Immature natural killer cell (primary cell): Measurements from ENCODE around the gene OR2M3. TPM values are rescaled to one million over a fixed set of nuclear protein-coding genes. Genes with fewer than 3 reads are reported as not detected.

ENCODE experiments used
- DNase-seq, 3 donors: peaks; one replicate each; pipeline ENCODE4 v3.0.0; 2022; ENCODE audit warnings: mixed read lengths in 1 of 3
- H3K27ac Mint-ChIP-seq, 6 donors: one replicate each; pipeline ENCODE4 v1.8.0; 2020; ENCODE audit warnings: mixed read lengths in 6 of 6, mild to moderate bottlenecking in 5 of 6, inconsistent platforms in 4 of 6, moderate library complexity in 3 of 6
- H3K27me3 Mint-ChIP-seq, 3 donors: one replicate each; pipeline ENCODE4 v1.8.0; 2020 to 2021; ENCODE audit warnings: low read depth in 3 of 3, mild to moderate bottlenecking in 3 of 3, mixed read lengths in 3 of 3, moderate library complexity in 3 of 3, inconsistent platforms in 1 of 3
- H3K36me3 Mint-ChIP-seq, 3 donors: one replicate each; pipeline ENCODE4 v1.8.0; 2020; ENCODE audit warnings: mixed read lengths in 3 of 3, inconsistent platforms in 2 of 3, mild to moderate bottlenecking in 2 of 3
- H3K4me1 Mint-ChIP-seq, 2 donors: one replicate each; pipeline ENCODE4 v1.8.0; 2020; ENCODE audit warnings: inconsistent platforms in 2 of 2, mild to moderate bottlenecking in 2 of 2, mixed read lengths in 2 of 2, moderate library complexity in 1 of 2
- H3K4me3 Mint-ChIP-seq, 5 donors: one replicate each; pipeline ENCODE4 v1.8.0; 2020; ENCODE audit warnings: mild to moderate bottlenecking in 5 of 5, mixed read lengths in 5 of 5, inconsistent platforms in 3 of 5, moderate library complexity in 3 of 5
- H3K9me3 Mint-ChIP-seq, 6 donors: one replicate each; pipeline ENCODE4 v1.8.0; 2020; ENCODE audit warnings: mild to moderate bottlenecking in 6 of 6, mixed read lengths in 6 of 6, inconsistent platforms in 4 of 6, moderate library complexity in 3 of 6
- polyA plus RNA-seq, 3 donors: library from polyadenylated mRNA; unstranded; fragments of 300-500 nt; fragmentation: Illumina TruSeq; gene quantifications; one replicate each; pipeline ENCODE4 v1.2.3, GENCODE V29; 2021

Gene OR2M3, protein sequence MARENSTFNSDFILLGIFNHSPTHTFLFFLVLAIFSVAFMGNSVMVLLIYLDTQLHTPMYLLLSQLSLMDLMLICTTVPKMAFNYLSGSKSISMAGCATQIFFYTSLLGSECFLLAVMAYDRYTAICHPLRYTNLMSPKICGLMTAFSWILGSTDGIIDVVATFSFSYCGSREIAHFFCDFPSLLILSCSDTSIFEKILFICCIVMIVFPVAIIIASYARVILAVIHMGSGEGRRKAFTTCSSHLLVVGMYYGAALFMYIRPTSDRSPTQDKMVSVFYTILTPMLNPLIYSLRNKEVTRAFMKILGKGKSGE
- polyA plus RNA-seq: not detected

DNA sequence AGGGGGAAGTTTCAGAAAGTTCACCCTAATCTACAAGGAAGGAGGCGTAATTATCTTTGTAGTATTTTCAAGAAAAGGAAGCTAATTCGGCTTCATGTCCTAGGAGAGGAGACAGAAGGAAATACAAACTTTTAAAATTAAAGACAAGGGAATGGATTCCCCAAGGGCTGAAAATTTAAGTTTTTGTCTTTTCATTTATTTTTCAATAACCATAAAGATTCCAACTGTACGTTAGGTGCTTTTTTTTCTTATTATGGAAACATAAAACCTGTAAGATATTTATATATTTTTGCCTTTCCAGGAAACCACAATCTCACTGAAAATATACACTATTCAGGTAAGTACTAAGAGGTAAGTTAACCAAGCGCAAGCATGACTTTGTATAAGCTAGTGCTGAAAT lies at the start of gene OR2M3:
Gene OR2M3, plus strand, starts transcription at position 301 of the 400 bp plus-strand sequence. CDS start 5,803 bp downstream, outside the sequence.
- Mint-ChIP-seq H3K4me1 (no peaks in the 10 kb centered on the region), H3K9me3 (peaks cover 2 to 9% (median 7%) of the 10 kb centered on the region in 6 donors), H3K27ac (no peak within 1 kb of the TSS), H3K27me3 (no peaks in the 10 kb centered on the region), H3K4me3 (no peak within 1 kb of the TSS), H3K36me3 (no peaks in the 10 kb centered on the region)
- DNase-seq: no peak

- Mint-ChIP-seq H3K4me1 (no peaks in the 10 kb centered on the region), H3K27me3 (peaks cover 0 to 1% (median 0%) of the 10 kb centered on the region in 3 donors), H3K36me3 (no peaks in the 10 kb centered on the region), H3K4me3 (no peak overlapping the region), H3K27ac (no peak overlapping the region), H3K9me3 (peaks cover 2 to 32% (median 12%) of the 10 kb centered on the region in 6 donors)
- DNase-seq: no peak
Measured at GRCh38 chr1:248152056-248152827, 44.8 kb upstream of the OR2M3 start.

DNA sequence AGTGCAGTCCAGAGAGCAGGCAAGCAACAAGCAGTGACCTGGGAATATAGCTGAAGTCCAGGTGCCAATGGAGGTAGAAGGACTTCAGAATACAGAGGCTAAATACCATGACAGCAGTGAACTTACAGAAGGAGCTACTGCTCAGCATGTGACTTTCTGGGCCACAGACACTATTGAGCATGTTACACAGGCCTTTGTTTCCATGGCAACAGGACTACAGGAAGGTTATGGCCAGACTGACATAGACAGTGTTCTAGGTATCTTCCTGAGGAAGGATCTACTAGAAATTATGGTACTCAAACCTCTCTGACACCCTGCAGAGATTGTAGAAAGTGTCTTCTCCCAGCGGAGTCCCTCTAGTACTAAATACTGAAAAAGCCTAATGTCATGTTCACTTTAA lies 41.1 kb upstream of the OR2M3 start:
- H3K36me3 Mint-ChIP-seq: no peaks in the 10 kb centered on the region

DNA sequence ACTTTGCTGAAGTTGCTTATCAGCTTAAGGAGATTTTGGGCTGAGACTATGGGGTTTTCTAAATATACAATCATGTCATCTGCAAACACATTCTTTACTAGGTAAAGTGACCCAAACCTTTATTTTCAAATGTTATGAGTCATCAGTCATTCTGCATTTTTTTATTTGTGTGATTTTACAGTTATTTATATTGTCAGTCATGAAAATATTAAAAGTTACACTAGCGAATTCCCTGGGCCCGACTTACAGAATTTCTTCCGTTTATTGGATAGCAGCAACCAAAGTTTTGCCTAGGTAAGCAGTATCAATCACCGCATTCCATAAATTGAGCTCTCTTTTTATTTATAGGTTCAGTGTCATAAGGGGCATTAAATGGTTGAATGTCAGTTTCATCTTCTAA lies 38.3 kb upstream of the OR2M3 start:
- Mint-ChIP-seq H3K4me1 (no peaks in the 10 kb centered on the region), H3K27ac (no peak overlapping the region), H3K9me3 (peaks cover 0 to 14% (median 4%) of the 10 kb centered on the region in 6 donors), H3K36me3 (no peaks in the 10 kb centered on the region), H3K27me3 (peaks cover 0 to 1% (median 0%) of the 10 kb centered on the region in 3 donors), H3K4me3 (no peak overlapping the region)
- DNase-seq: no peak

More for the DNA sequence above, 41.1 kb upstream of the OR2M3 start:
- H3K4me1 Mint-ChIP-seq: no peaks in the 10 kb centered on the region
- no peak overlapping the region for H3K4me3 Mint-ChIP-seq
- H3K27ac Mint-ChIP-seq: no peak overlapping the region
- no peak for DNase-seq
- H3K27me3 Mint-ChIP-seq: no peaks in the 10 kb centered on the region
- peaks cover 0 to 16% (median 4%) of the 10 kb centered on the region in 6 donors for H3K9me3 Mint-ChIP-seq

- peaks cover 0 to 13% (median 4%) of the 10 kb centered on the region in 6 donors for H3K9me3 Mint-ChIP-seq
- H3K36me3 Mint-ChIP-seq: no peaks in the 10 kb centered on the region
- peaks cover 0 to 1% (median 0%) of the 10 kb centered on the region in 3 donors for H3K27me3 Mint-ChIP-seq
- H3K4me3 Mint-ChIP-seq: no peak overlapping the region
- no peak for DNase-seq
- no peaks in the 10 kb centered on the region for H3K4me1 Mint-ChIP-seq
- no peak overlapping the region for H3K27ac Mint-ChIP-seq
Measured at GRCh38 chr1:248164031-248164430, 33.0 kb upstream of the OR2M3 start.

- Mint-ChIP-seq H3K4me1 (no peaks in the 10 kb centered on the region), H3K27ac (no peak overlapping the region), H3K27me3 (peaks cover 0 to 1% (median 0%) of the 10 kb centered on the region in 3 donors), H3K4me3 (no peak overlapping the region), H3K9me3 (peaks cover 0 to 13% (median 3%) of the 10 kb centered on the region in 6 donors), H3K36me3 (no peaks in the 10 kb centered on the region)
- DNase-seq: no peak
Measured at GRCh38 chr1:248165186-248165585, 31.9 kb upstream of the OR2M3 start.

DNA sequence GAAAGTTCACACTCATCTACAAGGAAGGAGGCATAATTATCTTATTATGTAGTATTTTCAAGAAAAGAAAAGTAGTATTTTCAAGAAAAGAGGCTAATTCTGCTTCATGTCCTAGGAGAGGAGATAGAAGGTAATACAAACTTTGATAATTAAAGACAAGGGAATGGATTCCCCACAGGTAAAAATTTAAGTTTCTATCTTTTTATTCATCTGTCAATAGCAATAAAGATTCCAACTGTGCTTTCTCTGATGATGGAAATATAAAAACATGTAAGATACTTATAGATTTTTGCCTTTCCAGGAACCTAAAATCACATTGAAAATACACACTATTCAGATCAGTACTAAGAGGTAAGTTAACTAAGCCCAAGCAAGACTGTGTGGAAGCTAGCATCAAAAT lies 22.5 kb upstream of the OR2M3 start, which contains the start of gene OR2M2:
Gene OR2M2, plus strand, starts transcription at position 301 of the 400 bp plus-strand sequence. CDS start 5,165 bp downstream, outside the sequence.
- Mint-ChIP-seq H3K4me3 (no peak within 1 kb of the TSS), H3K27me3 (no peaks in the 10 kb centered on the region), H3K27ac (no peak within 1 kb of the TSS), H3K4me1 (no peaks in the 10 kb centered on the region), H3K9me3 (peaks cover 0 to 9% (median under 1%) of the 10 kb centered on the region in 6 donors), H3K36me3 (no peaks in the 10 kb centered on the region)
- no peak for DNase-seq

DNA sequence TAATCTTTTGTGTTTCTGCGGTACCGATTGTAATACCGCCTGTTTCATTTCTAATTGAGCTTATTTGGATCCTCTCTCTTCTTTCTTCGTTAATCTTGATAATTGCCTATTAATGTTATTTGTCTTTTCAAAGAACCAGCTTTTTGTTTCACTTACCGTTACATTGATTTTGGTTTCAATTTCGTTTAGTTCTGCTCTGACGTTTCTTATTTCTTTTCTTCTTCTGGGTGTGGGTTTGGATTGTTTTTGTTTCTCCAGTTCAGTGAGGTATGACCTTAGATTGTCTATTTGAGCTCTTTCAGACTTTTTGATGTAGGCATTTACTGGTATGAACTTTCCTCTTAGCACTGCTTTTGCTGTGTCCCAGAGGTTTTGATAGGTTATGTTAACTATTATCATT lies 13.1 kb upstream of the OR2M3 start:
- no peak for DNase-seq
- Mint-ChIP-seq H3K36me3 (no peaks in the 10 kb centered on the region), H3K9me3 (peaks cover 2 to 34% (median 7%) of the 10 kb centered on the region in 6 donors), H3K4me3 (no peak overlapping the region), H3K4me1 (no peaks in the 10 kb centered on the region), H3K27me3 (peaks cover 0 to 3% (median 2%) of the 10 kb centered on the region in 3 donors), H3K27ac (no peak overlapping the region)

DNA sequence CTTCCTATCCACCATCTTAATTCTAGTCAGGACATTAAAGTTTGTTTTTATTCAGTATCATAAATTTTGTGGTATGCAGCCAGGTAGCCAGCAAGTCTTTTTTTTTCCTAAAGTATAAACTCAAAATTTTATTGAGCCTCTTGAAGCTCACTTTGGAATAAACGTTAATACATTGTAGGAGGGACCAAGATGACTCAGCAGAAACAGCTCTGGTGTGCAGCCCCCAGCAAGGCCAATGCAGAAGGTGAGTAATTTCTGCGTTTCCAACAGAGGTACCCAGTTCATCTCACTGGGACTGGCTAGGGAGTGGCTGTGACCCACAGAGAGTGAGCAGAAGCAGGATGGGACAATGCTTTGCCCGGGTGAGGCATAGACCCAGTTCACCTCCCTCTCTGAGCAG lies 9.7 kb upstream of the OR2M3 start:
- H3K27me3 Mint-ChIP-seq: peaks cover 0 to 2% (median 0%) of the 10 kb centered on the region in 3 donors
- no peak overlapping the region for H3K27ac Mint-ChIP-seq
- no peak for DNase-seq
- H3K36me3 Mint-ChIP-seq: no peaks in the 10 kb centered on the region
- peaks cover 0 to 48% (median 10%) of the 10 kb centered on the region in 6 donors for H3K9me3 Mint-ChIP-seq
- no peaks in the 10 kb centered on the region for H3K4me1 Mint-ChIP-seq
- no peak overlapping the region for H3K4me3 Mint-ChIP-seq

DNA sequence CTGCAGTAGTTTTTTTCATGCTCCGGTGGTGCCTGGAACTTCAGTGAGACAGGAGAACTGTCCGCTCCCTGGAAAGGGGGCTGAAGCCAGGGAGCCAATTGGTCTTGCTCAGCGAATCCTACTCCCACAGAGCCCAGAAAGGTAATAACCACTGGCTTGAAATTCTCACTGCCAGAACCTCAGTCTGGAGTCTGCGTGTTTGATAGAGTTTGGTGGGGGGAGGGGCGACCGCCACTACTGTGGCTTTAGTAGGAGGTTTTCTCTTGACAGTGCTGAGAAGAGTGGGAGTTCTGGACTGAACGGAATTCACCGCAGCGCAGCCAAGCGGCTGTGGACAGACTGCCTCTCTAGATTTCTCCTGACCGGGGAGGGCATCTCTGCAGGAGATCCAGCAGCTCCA lies 8.0 kb upstream of the OR2M3 start:
- H3K9me3 Mint-ChIP-seq: peaks cover 0 to 51% (median 14%) of the 10 kb centered on the region in 6 donors
- H3K36me3 Mint-ChIP-seq: no peaks in the 10 kb centered on the region
- no peaks in the 10 kb centered on the region for H3K4me1 Mint-ChIP-seq
- H3K27ac Mint-ChIP-seq: no peak overlapping the region
- no peak for DNase-seq
- H3K27me3 Mint-ChIP-seq: peaks cover 0 to 2% (median 0%) of the 10 kb centered on the region in 3 donors
- H3K4me3 Mint-ChIP-seq: no peak overlapping the region

- H3K4me1 Mint-ChIP-seq: no peaks in the 10 kb centered on the region
- H3K36me3 Mint-ChIP-seq: no peaks in the 10 kb centered on the region
- H3K9me3 Mint-ChIP-seq: peaks cover 2 to 28% (median 15%) of the 10 kb centered on the region in 6 donors
- H3K27me3 Mint-ChIP-seq: no peaks in the 10 kb centered on the region
- DNase-seq: no peak
- no peak overlapping the region for H3K4me3 Mint-ChIP-seq
- no peak overlapping the region for H3K27ac Mint-ChIP-seq
Measured at GRCh38 chr1:248194117-248194516, 2.9 kb upstream of the OR2M3 start.

DNA sequence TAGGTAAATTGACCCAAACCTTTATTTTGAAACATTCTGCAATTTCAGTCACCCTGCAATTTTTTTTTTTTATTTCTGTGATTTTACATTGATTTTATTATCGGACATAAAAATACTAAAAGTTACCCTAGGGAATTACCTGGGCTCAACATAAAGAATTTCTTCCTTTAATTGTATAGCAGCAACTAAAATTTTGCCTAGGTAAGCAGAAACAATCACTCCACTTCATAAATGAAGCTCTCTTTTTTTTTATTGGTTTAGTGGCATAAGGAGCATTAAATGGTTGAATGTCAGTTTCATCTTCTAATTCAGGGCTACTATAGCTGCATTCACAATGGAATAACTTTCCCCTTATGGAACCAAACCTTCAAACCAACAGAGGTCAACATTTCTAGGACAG lies 18.8 kb downstream of the OR2M3 start:
- H3K4me3 Mint-ChIP-seq: no peak overlapping the region
- no peaks in the 10 kb centered on the region for H3K4me1 Mint-ChIP-seq
- no peak overlapping the region for H3K27ac Mint-ChIP-seq
- DNase-seq: no peak
- no peaks in the 10 kb centered on the region for H3K36me3 Mint-ChIP-seq
- peaks cover under 1 to 26% (median 8%) of the 10 kb centered on the region in 6 donors for H3K9me3 Mint-ChIP-seq
- peaks cover 0 to 4% (median 2%) of the 10 kb centered on the region in 3 donors for H3K27me3 Mint-ChIP-seq

GRCh38 chr1:248225537-248225936 lies 28.5 kb downstream of the OR2M3 start:
- no peaks in the 10 kb centered on the region for H3K4me1 Mint-ChIP-seq
- peaks cover 0 to 2% (median 0%) of the 10 kb centered on the region in 3 donors for H3K27me3 Mint-ChIP-seq
- no peak overlapping the region for H3K27ac Mint-ChIP-seq
- H3K36me3 Mint-ChIP-seq: no peaks in the 10 kb centered on the region
- no peak for DNase-seq
- H3K9me3 Mint-ChIP-seq: peaks cover 0 to 16% (median 8%) of the 10 kb centered on the region in 6 donors
- H3K4me3 Mint-ChIP-seq: no peak overlapping the region

GRCh38 chr1:248229360-248229908 lies 32.4 kb downstream of the OR2M3 start:
- peaks cover 0 to 2% (median 0%) of the 10 kb centered on the region in 3 donors for H3K27me3 Mint-ChIP-seq
- H3K9me3 Mint-ChIP-seq: peaks cover 0 to 16% (median 8%) of the 10 kb centered on the region in 6 donors
- no peaks in the 10 kb centered on the region for H3K36me3 Mint-ChIP-seq
- H3K27ac Mint-ChIP-seq: no peak overlapping the region
- no peak for DNase-seq
- no peaks in the 10 kb centered on the region for H3K4me1 Mint-ChIP-seq
- H3K4me3 Mint-ChIP-seq: no peak overlapping the region
